ENCODE results near the gene PIGC.

The PIGC gene

GRCh38 chr1:172452536-172453152 is 8.8 kb upstream of the PIGC start:
- H3K4me1 ChIP-seq (ENCODE audit: control insufficient read depth in 1 of 2, insufficient read depth in 2 of 2, low read length in 2 of 2): peaks cover 25 to 31% of the 10 kb centered on the region in 2 experiments
- peak overlapping the region; percentile 60 for H3K18ac ChIP-seq (ENCODE audit: low read length)
- peak overlapping the region; percentile 58 for H2BK12ac ChIP-seq (ENCODE audit: low read length)
- peak overlapping the region; percentile 3 for H4K12ac ChIP-seq (ENCODE audit: low read depth, low read length)
- H3K9ac ChIP-seq (ENCODE audit: low read length): no peak overlapping the region
- peak overlapping the region; percentile 53 for H3K4ac ChIP-seq (ENCODE audit: low read depth, low read length)
- peak overlapping the region; percentile 35 for H3K4me2 ChIP-seq (ENCODE audit: low read length)
- H3K23ac ChIP-seq (ENCODE audit: low read length): no peak overlapping the region
- H3K27ac ChIP-seq (ENCODE audit: low read depth, low read length): peak overlapping the region; percentile 98
- H2AK5ac ChIP-seq (ENCODE audit: low read length): peak overlapping the region; percentile 25
- H2BK5ac ChIP-seq (ENCODE audit: low read depth, low read length, poor library complexity): peak overlapping the region; percentile 84
- H3K4me3 ChIP-seq (ENCODE audit: low read depth, low read length): no peak overlapping the region
- H2BK120ac ChIP-seq (ENCODE audit: insufficient read depth, low read length, poor library complexity): peak overlapping the region; percentile 79
- peak overlapping the region; percentile 30 for H2AFZ ChIP-seq (ENCODE audit: insufficient read depth, low read length, poor library complexity)
- DNase-seq: peak; percentile 86 to 90
- H3K14ac ChIP-seq (ENCODE audit: low read length): peak overlapping the region; percentile 71
- H3K27me3 ChIP-seq (ENCODE audit: insufficient read depth, low read length): no peaks in the 10 kb centered on the region
- H3K36me3 ChIP-seq (ENCODE audit: control insufficient read depth in 1 of 2, insufficient read depth in 2 of 2, low read length in 2 of 2): peaks cover 0 to 3% of the 10 kb centered on the region in 2 experiments
- no peaks in the 10 kb centered on the region for H3K9me3 ChIP-seq (ENCODE audit: insufficient read depth, low read depth, low read length)
- H4K91ac ChIP-seq (ENCODE audit: low read depth, low read length): peak overlapping the region; percentile 94
- H3K79me1 ChIP-seq (ENCODE audit: low read length): peaks cover 41% of the 10 kb centered on the region
- H3K79me2 ChIP-seq (ENCODE audit: control insufficient read depth, insufficient read depth, low read length, poor library complexity): peaks cover 2% of the 10 kb centered on the region
- peak overlapping the region; percentile 52 for H4K8ac ChIP-seq (ENCODE audit: low read depth, low read length)
- WGBS (ENCODE audit: extremely low coverage, insufficient coverage, insufficient read length): no CpG with 5 or more reads among the region's 7 CpGs

GRCh38 chr1:172451002-172451443 is 7.2 kb upstream of the PIGC start:
- Histone ChIP-seq H3K14ac (ENCODE audit: low read length) (peak overlapping the region; percentile 60), H2AFZ (ENCODE audit: insufficient read depth, low read length, poor library complexity) (no peak overlapping the region), H3K27me3 (ENCODE audit: insufficient read depth, low read length) (no peaks in the 10 kb centered on the region), H3K79me1 (ENCODE audit: low read length) (peaks cover 46% of the 10 kb centered on the region), H2BK5ac (ENCODE audit: low read depth, low read length, poor library complexity) (peak overlapping the region; percentile 88), H2BK120ac (ENCODE audit: insufficient read depth, low read length, poor library complexity) (peak overlapping the region; percentile 56), H3K4me2 (ENCODE audit: low read length) (peak overlapping the region; percentile 41), H3K79me2 (ENCODE audit: control insufficient read depth, insufficient read depth, low read length, poor library complexity) (peaks cover 2% of the 10 kb centered on the region), H3K4ac (ENCODE audit: low read depth, low read length) (peak overlapping the region; percentile 22), H3K36me3 (ENCODE audit: control insufficient read depth in 1 of 2, insufficient read depth in 2 of 2, low read length in 2 of 2) (no peaks in the 10 kb centered on the region), H2AK5ac (ENCODE audit: low read length) (peak overlapping the region; percentile 13), H3K9me3 (ENCODE audit: insufficient read depth, low read depth, low read length) (no peaks in the 10 kb centered on the region), H3K23ac (ENCODE audit: low read length) (no peak overlapping the region), H3K27ac (ENCODE audit: low read depth, low read length) (peak overlapping the region; percentile 96), H3K4me1 (ENCODE audit: control insufficient read depth in 1 of 2, insufficient read depth in 2 of 2, low read length in 2 of 2) (peaks cover 25 to 40% of the 10 kb centered on the region in 2 experiments), H4K12ac (ENCODE audit: low read depth, low read length) (no peak overlapping the region), H3K4me3 (ENCODE audit: low read depth, low read length) (no peak overlapping the region), H4K91ac (ENCODE audit: low read depth, low read length) (peak overlapping the region; percentile 86), H3K18ac (ENCODE audit: low read length) (peak overlapping the region; percentile 23), H4K8ac (ENCODE audit: low read depth, low read length) (peak overlapping the region; percentile 34), H2BK12ac (ENCODE audit: low read length) (peak overlapping the region; percentile 55), H3K9ac (ENCODE audit: low read length) (peak overlapping the region; percentile 24)
- DNase-seq: peak; percentile 62 to 69
- WGBS (ENCODE audit: extremely low coverage, insufficient coverage, insufficient read length): no CpG with 5 or more reads among the region's 2 CpGs

- H3K9ac ChIP-seq (ENCODE audit: low read length): no peak overlapping the region
- H3K23ac ChIP-seq (ENCODE audit: low read length): no peak overlapping the region
- no peaks in the 10 kb centered on the region for H3K27me3 ChIP-seq (ENCODE audit: insufficient read depth, low read length)
- no peak overlapping the region for H3K4me3 ChIP-seq (ENCODE audit: low read depth, low read length)
- no peaks in the 10 kb centered on the region for H3K9me3 ChIP-seq (ENCODE audit: insufficient read depth, low read depth, low read length)
- H3K79me2 ChIP-seq (ENCODE audit: control insufficient read depth, insufficient read depth, low read length, poor library complexity): peaks cover 2% of the 10 kb centered on the region
- H3K4me1 ChIP-seq (ENCODE audit: control insufficient read depth in 1 of 2, insufficient read depth in 2 of 2, low read length in 2 of 2): peaks cover 25 to 40% of the 10 kb centered on the region in 2 experiments
- peak overlapping the region; percentile 57 for H2BK120ac ChIP-seq (ENCODE audit: insufficient read depth, low read length, poor library complexity)
- H3K4ac ChIP-seq (ENCODE audit: low read depth, low read length): peak overlapping the region; percentile 21
- peaks cover 46% of the 10 kb centered on the region for H3K79me1 ChIP-seq (ENCODE audit: low read length)
- peak overlapping the region; percentile 96 for H3K27ac ChIP-seq (ENCODE audit: low read depth, low read length)
- H3K36me3 ChIP-seq (ENCODE audit: control insufficient read depth in 1 of 2, insufficient read depth in 2 of 2, low read length in 2 of 2): no peaks in the 10 kb centered on the region
- H3K14ac ChIP-seq (ENCODE audit: low read length): peak overlapping the region; percentile 40
- peak overlapping the region; percentile 19 for H3K18ac ChIP-seq (ENCODE audit: low read length)
- H4K12ac ChIP-seq (ENCODE audit: low read depth, low read length): no peak overlapping the region
- peak overlapping the region; percentile 57 for H2BK5ac ChIP-seq (ENCODE audit: low read depth, low read length, poor library complexity)
- H2AFZ ChIP-seq (ENCODE audit: insufficient read depth, low read length, poor library complexity): no peak overlapping the region
- no peak overlapping the region for H2AK5ac ChIP-seq (ENCODE audit: low read length)
- H4K91ac ChIP-seq (ENCODE audit: low read depth, low read length): peak overlapping the region; percentile 80
- peak overlapping the region; percentile 16 for H4K8ac ChIP-seq (ENCODE audit: low read depth, low read length)
- no CpG with 5 or more reads among the region's 7 CpGs for WGBS (ENCODE audit: extremely low coverage, insufficient coverage, insufficient read length)
- peak; percentile 47 to 53 for DNase-seq
- peak overlapping the region; percentile 47 for H2BK12ac ChIP-seq (ENCODE audit: low read length)
- H3K4me2 ChIP-seq (ENCODE audit: low read length): peak overlapping the region; percentile 6
Observed at GRCh38 chr1:172450524-172450885, 6.6 kb upstream of the PIGC start.

GRCh38 chr1:172449585-172450523 is 6.0 kb upstream of the PIGC start:
- peak overlapping the region; percentile 91 for H2BK120ac ChIP-seq (ENCODE audit: insufficient read depth, low read length, poor library complexity)
- H3K27me3 ChIP-seq (ENCODE audit: insufficient read depth, low read length): no peaks in the 10 kb centered on the region
- H3K18ac ChIP-seq (ENCODE audit: low read length): peak overlapping the region; percentile 69
- H3K9me3 ChIP-seq (ENCODE audit: insufficient read depth, low read depth, low read length): no peaks in the 10 kb centered on the region
- H3K4ac ChIP-seq (ENCODE audit: low read depth, low read length): peak overlapping the region; percentile 57
- H3K36me3 ChIP-seq (ENCODE audit: control insufficient read depth in 1 of 2, insufficient read depth in 2 of 2, low read length in 2 of 2): no peaks in the 10 kb centered on the region
- H4K91ac ChIP-seq (ENCODE audit: low read depth, low read length): peak overlapping the region; percentile 92
- H4K8ac ChIP-seq (ENCODE audit: low read depth, low read length): peak overlapping the region; percentile 79
- DNase-seq: peak; percentile 63 to 85
- no peak overlapping the region for H3K4me3 ChIP-seq (ENCODE audit: low read depth, low read length)
- H4K12ac ChIP-seq (ENCODE audit: low read depth, low read length): no peak overlapping the region
- peak overlapping the region; percentile 96 for H3K27ac ChIP-seq (ENCODE audit: low read depth, low read length)
- WGBS (ENCODE audit: extremely low coverage, insufficient coverage, insufficient read length): no CpG with 5 or more reads among the region's 18 CpGs
- H2BK5ac ChIP-seq (ENCODE audit: low read depth, low read length, poor library complexity): peak overlapping the region; percentile 66
- H3K23ac ChIP-seq (ENCODE audit: low read length): no peak overlapping the region
- H3K79me1 ChIP-seq (ENCODE audit: low read length): peaks cover 46% of the 10 kb centered on the region
- H2BK12ac ChIP-seq (ENCODE audit: low read length): peak overlapping the region; percentile 93
- no peak overlapping the region for H2AFZ ChIP-seq (ENCODE audit: insufficient read depth, low read length, poor library complexity)
- H3K4me1 ChIP-seq (ENCODE audit: control insufficient read depth in 1 of 2, insufficient read depth in 2 of 2, low read length in 2 of 2): peaks cover 25 to 40% of the 10 kb centered on the region in 2 experiments
- H3K4me2 ChIP-seq (ENCODE audit: low read length): peak overlapping the region; percentile 11
- H3K14ac ChIP-seq (ENCODE audit: low read length): peak overlapping the region; percentile 76
- peak overlapping the region; percentile 67 for H2AK5ac ChIP-seq (ENCODE audit: low read length)
- no peak overlapping the region for H3K9ac ChIP-seq (ENCODE audit: low read length)
- H3K79me2 ChIP-seq (ENCODE audit: control insufficient read depth, insufficient read depth, low read length, poor library complexity): peaks cover 2% of the 10 kb centered on the region
